ENCODE measurements around the gene KCTD6. TPM values are rescaled to one million over a fixed set of nuclear protein-coding genes. Genes with fewer than 3 reads are reported as not detected.

KCTD6 gene
- total and polyA plus RNA-seq, 2 of the 8 experiments (the other 6 are each of a cell fraction or from before 2014, with no cell fraction given) = 17.4 to 21.4 TPM

DNA sequence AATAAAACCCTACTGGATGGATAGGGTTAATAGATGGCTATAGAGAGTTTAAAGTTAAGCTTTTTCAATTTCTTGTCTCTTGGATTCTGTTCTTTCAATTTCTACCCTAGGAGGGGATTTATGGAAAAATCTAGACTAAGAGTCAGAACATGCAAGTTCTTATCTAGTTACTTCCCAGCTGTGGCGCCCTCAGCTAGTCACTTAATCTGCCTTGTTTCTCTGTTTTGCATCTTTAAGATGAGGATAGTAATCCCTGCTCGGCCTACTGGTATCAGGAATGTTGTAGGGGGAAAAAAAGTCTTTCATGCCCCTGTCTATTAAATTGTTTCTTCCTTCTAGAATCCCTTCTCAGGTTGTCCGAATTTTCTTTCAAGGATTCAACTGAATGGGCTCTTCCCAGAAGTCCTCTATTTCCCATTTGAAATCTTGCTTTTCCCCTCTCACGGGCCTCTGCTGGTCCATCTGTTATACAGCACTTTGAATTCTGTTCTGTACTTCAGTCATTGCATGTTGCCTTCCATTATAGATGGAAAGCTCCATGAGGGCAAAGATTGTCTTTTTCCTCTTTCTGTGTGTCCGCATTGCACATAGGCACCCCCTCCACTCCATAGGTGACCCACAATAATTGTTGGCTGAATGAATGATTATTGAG is 4.4 kb downstream of the KCTD6 start:
- H3K4me1 ChIP-seq (replicated peaks in 1 of 4; ENCODE audit: control insufficient read depth in 3 of 4, insufficient read depth in 4 of 4, low read length in 3 of 4) = peaks cover 4 to 18% (median 10%) of the 10 kb centered on the region in 4 experiments; a peak in 6 of 7 replicates
- no peak overlapping the region for H4K8ac ChIP-seq (ENCODE audit: extremely low read depth, insufficient read depth, low read length)
- H4K20me1 ChIP-seq (replicated peaks in 1 of 2; ENCODE audit: control insufficient read depth in 1 of 2, insufficient read depth in 2 of 2, low read length in 2 of 2) = peaks cover 0 to 14% of the 10 kb centered on the region in 2 experiments
- H3K9me3 ChIP-seq (ENCODE audit: insufficient read depth in 2 of 2, low read depth in 1 of 2, low read length in 1 of 2) = no peaks in the 10 kb centered on the region
- no peak for DNase-seq (ENCODE audit: low read depth in 1 of 2, low spot score in 2 of 2)
- FAIRE-seq = no peak
- CTCF ChIA-PET (ENCODE audit: partially characterized antibody) = interaction anchor here (0.7 to 8.7 kb wide), 8 partner anchors 10 to 286 kb away, joined by 3 to 68 read pairs (median 4); partner anchors contain the start of genes DNASE1L3, HTD2 and RPP14
- no peak overlapping the region for H3K56ac ChIP-seq (replicated peaks; ENCODE audit: insufficient read length, low read depth, low read length)
- no peak overlapping the region for H3K18ac ChIP-seq (ENCODE audit: extremely low read depth, low read length)
- H3K9ac ChIP-seq (replicated peaks in 1 of 4; ENCODE audit: extremely low read depth in 1 of 4, low read depth in 3 of 4, low read length in 3 of 4) = no peak overlapping the region
- H3K79me1 ChIP-seq (ENCODE audit: low read depth, low read length) = peaks cover 5% of the 10 kb centered on the region; the same call in 1 of the 2 replicates
- POLR2A ChIA-PET (ENCODE audit: partially characterized antibody) = interaction anchor here (1.0 to 2.1 kb wide), 3 partner anchors 16 to 62 kb away, joined by 3 to 7 read pairs (median 6); no protein-coding TSS in a partner anchor
- peak overlapping the region; percentile 59 to 66 for H3K4me2 ChIP-seq (ENCODE audit: insufficient read depth in 1 of 2, low read depth in 2 of 2, low read length in 2 of 2)
- 44% methylated on average over 5 of the region's 5 CpGs; no CpG with 5 or more reads in 1 of the 2 experiments for WGBS, 2 experiments (ENCODE audit: extremely low coverage in 1 of 2, insufficient coverage in 1 of 2, insufficient read length in 1 of 2, insufficient replicate concordance in 2 of 2, low coverage in 1 of 2, low lambda C conversion rate in 2 of 2, missing lambda C conversion rate in 1 of 2)
- no peak overlapping the region for H4K5ac ChIP-seq (ENCODE audit: insufficient read length, low read depth, low read length)
- H2AFZ ChIP-seq (ENCODE audit: low read length) = no peak overlapping the region
- H3K36me3 ChIP-seq (ENCODE audit: control insufficient read depth in 2 of 4, insufficient read depth in 4 of 4, low read length in 3 of 4) = peaks cover 0 to 15% (median 3%) of the 10 kb centered on the region in 4 experiments; a peak in 3 of 8 replicates
- peaks cover 10 to 80% of the 10 kb centered on the region in 2 experiments for H3K79me2 ChIP-seq (ENCODE audit: control insufficient read depth in 1 of 2, insufficient read depth in 2 of 2, low read length in 2 of 2)
- H2BK20ac ChIP-seq (ENCODE audit: low read length) = no peak overlapping the region
- H3K4ac ChIP-seq (replicated peaks; ENCODE audit: insufficient read length, low read depth, low read length) = no peak overlapping the region
- no peak overlapping the region for H3K14ac ChIP-seq (ENCODE audit: insufficient read length)
- H2BK120ac ChIP-seq (replicated peaks; ENCODE audit: low read depth, low read length) = peak overlapping the region; percentile 30
- H3K27ac ChIP-seq (ENCODE audit: low read depth, low read length) = no peak overlapping the region
- H2AK5ac ChIP-seq (ENCODE audit: low read depth, low read length) = no peak overlapping the region
- H2BK5ac ChIP-seq (ENCODE audit: low read depth, low read length) = no peak overlapping the region
- no peaks in the 10 kb centered on the region for H3K27me3 ChIP-seq (replicated peaks in 1 of 4; ENCODE audit: control insufficient read depth in 3 of 4, extremely low read depth in 1 of 4, insufficient read depth in 3 of 4, low read length in 3 of 4)
- H3K23me2 ChIP-seq (ENCODE audit: low read depth, low read length) = peaks cover 4% of the 10 kb centered on the region; the same call in 1 of the 2 replicates
- no peak overlapping the region for H2BK15ac ChIP-seq (ENCODE audit: low read length)
- peak overlapping the region in 1 of 4 experiments; percentile 42; a peak in 1 of 8 replicates for H3K4me3 ChIP-seq (ENCODE audit: extremely low read depth in 1 of 4, insufficient read depth in 2 of 4, low read depth in 3 of 4, low read length in 4 of 4)
- TF ChIP-seq SIN3A (conservative IDR thresholded peaks at IDR 0.05 in 1 of 2, IDR thresholded peaks at IDR 0.05 in 1 of 2; ENCODE audit: low read depth in 1 of 2, low read length in 2 of 2) = 0 out of 4 replicates have a peak, but pooled peaks of 1 of the 2 experiments have one; percentile 33
- no peak for TF ChIP-seq SAP30 (IDR thresholded peaks at IDR 0.05; ENCODE audit: insufficient read depth, insufficient replicate concordance, low read length)
- no peak for TF ChIP-seq JUN (IDR thresholded peaks at IDR 0.05; ENCODE audit: low read depth, low read length)
- H3K23ac ChIP-seq (ENCODE audit: insufficient read length) = no peak overlapping the region
- no peak overlapping the region for H4K91ac ChIP-seq (replicated peaks; ENCODE audit: insufficient read length, low read length)
- H2BK12ac ChIP-seq (ENCODE audit: low read depth, low read length) = no peak overlapping the region
